Astrocyte (in vitro differentiated cells and primary cell): ENCODE results near the gene OR1N1. TPM values are rescaled to one million over a fixed set of nuclear protein-coding genes. Genes with fewer than 3 reads are reported as not detected.
"Not testable (repeated sequence)": the region's sequence is repeated elsewhere in the genome, so short reads cannot be mapped to it uniquely, and the experiment has no call there.

Experiments used
- DNase-seq: peaks from one replicate; pipeline ENCODE4 v3.0.0-alpha.2; 2010; ENCODE audit warnings: low read depth
- FAIRE-seq: peaks from 2 replicates; lab custom pipeline; 2011; peaks lifted over from hg19 to GRCh38; lab: Jason Lieb, UNC
- H2AFZ ChIP-seq: 2 replicates; pipeline ENCODE4 v1.6.0; 2012; ENCODE audit warnings: low read depth, low read length, inconsistent platforms
- H3K27ac ChIP-seq: 2 replicates; pipeline ENCODE4 v1.5.1; 2011; ENCODE audit warnings: low read depth, low read length, inconsistent platforms
- H3K27me3 ChIP-seq: 2 replicates; pipeline ENCODE4 v1.6.0; 2011; ENCODE audit warnings: low read length, inconsistent platforms; ENCODE audit not compliant: insufficient read depth
- H3K36me3 ChIP-seq: 2 replicates; pipeline ENCODE4 v1.5.1; 2011; ENCODE audit warnings: low read length, inconsistent platforms; ENCODE audit not compliant: insufficient read depth
- H3K4me1 ChIP-seq: 2 replicates; pipeline ENCODE4 v1.5.1; 2011; ENCODE audit warnings: low read length, inconsistent platforms; ENCODE audit not compliant: insufficient read depth
- H3K4me2 ChIP-seq: 2 replicates; pipeline ENCODE4 v1.6.0; 2012; ENCODE audit warnings: low read length, inconsistent platforms
- H3K4me3 ChIP-seq: 2 replicates; pipeline ENCODE4 v1.5.1; 2011; ENCODE audit warnings: low read depth, mild to moderate bottlenecking, low read length, inconsistent platforms; ENCODE audit not compliant: insufficient read depth
- H3K79me2 ChIP-seq: 2 replicates; pipeline ENCODE4 v1.6.0; 2012; ENCODE audit warnings: mild to moderate bottlenecking, low read length, inconsistent platforms; ENCODE audit not compliant: insufficient read depth
- H3K9ac ChIP-seq: 2 replicates; pipeline ENCODE4 v1.6.0; 2012; ENCODE audit warnings: mild to moderate bottlenecking, low read length, inconsistent platforms
- H3K9me3 ChIP-seq: 2 replicates; pipeline ENCODE4 v1.5.1; 2012; ENCODE audit warnings: low read depth, mild to moderate bottlenecking, low read length, inconsistent platforms; ENCODE audit not compliant: insufficient read depth
- H4K20me1 ChIP-seq: 2 replicates; pipeline ENCODE4 v1.6.0; 2012; ENCODE audit warnings: low read length, inconsistent platforms; ENCODE audit not compliant: insufficient read depth
- H3K27ac Mint-ChIP-seq: one replicate; pipeline ENCODE4 v1.8.0; 2021; ENCODE audit warnings: mild to moderate bottlenecking, mixed read lengths; ENCODE audit not compliant: unreplicated experiment
- H3K27me3 Mint-ChIP-seq: one replicate; pipeline ENCODE4 v1.8.0; 2021; ENCODE audit warnings: low read depth, mixed read lengths; ENCODE audit not compliant: unreplicated experiment
- H3K36me3 Mint-ChIP-seq: one replicate; pipeline ENCODE4 v1.8.0; 2021; ENCODE audit warnings: low read depth, mixed read lengths; ENCODE audit not compliant: unreplicated experiment
- H3K4me1 Mint-ChIP-seq: one replicate; pipeline ENCODE4 v1.8.0; 2021; ENCODE audit warnings: low read depth, mixed read lengths; ENCODE audit not compliant: unreplicated experiment
- H3K4me3 Mint-ChIP-seq: one replicate; pipeline ENCODE4 v1.8.0; 2021; ENCODE audit warnings: mild to moderate bottlenecking, moderate library complexity, mixed read lengths; ENCODE audit not compliant: unreplicated experiment
- H3K9me3 Mint-ChIP-seq: one replicate; pipeline ENCODE4 v1.8.0; 2021; ENCODE audit warnings: mild to moderate bottlenecking, mixed read lengths; ENCODE audit not compliant: unreplicated experiment
- CTCF ChIP-seq: IDR thresholded peaks from 2 replicates; pipeline ENCODE4 v1.5.1; 2011; ENCODE audit warnings: low read depth, mild to moderate bottlenecking, inconsistent platforms, low read length, moderate library complexity; ENCODE audit not compliant: insufficient read depth
- EZH2 ChIP-seq: IDR thresholded peaks from 2 replicates; pipeline ENCODE4 v1.6.1; 2012; ENCODE audit warnings: mild to moderate bottlenecking, low read length, inconsistent platforms; ENCODE audit not compliant: insufficient read depth
- total RNA-seq: library from RNA; stranded (reverse); gene quantifications from 2 replicates; pipeline ENCODE4 v1.2.1, GENCODE V29; 2021

OR1N1 gene
- total RNA-seq, 1 donor from 2014 or later, result not detected

GRCh38 chr9:122536134-122536533, 9.0 kb upstream of the OR1N1 start:
- DNase-seq (no peak), FAIRE-seq (no peak)
- Mint-ChIP-seq H3K36me3 (no peaks in the 10 kb centered on the region), H3K27ac (no peak overlapping the region), H3K4me3 (no peak overlapping the region), H3K27me3 (peaks cover 5% of the 10 kb centered on the region), H3K4me1 (no peaks in the 10 kb centered on the region), H3K9me3 (peaks cover 5% of the 10 kb centered on the region)
- no peak overlapping the region for H3K4me3 ChIP-seq
- H3K9me3 ChIP-seq, result no peaks in the 10 kb centered on the region
- H3K9ac ChIP-seq, result no peak overlapping the region
- no peak overlapping the region for H3K4me2 ChIP-seq
- TF ChIP-seq CTCF, result no peak
- no peak for TF ChIP-seq EZH2
- no peaks in the 10 kb centered on the region for H3K27me3 ChIP-seq
- H3K79me2 ChIP-seq, result no peaks in the 10 kb centered on the region
- no peak overlapping the region for H3K27ac ChIP-seq
- no peaks in the 10 kb centered on the region for H4K20me1 ChIP-seq
- no peak overlapping the region for H2AFZ ChIP-seq
- H3K4me1 ChIP-seq, result no peaks in the 10 kb centered on the region
- H3K36me3 ChIP-seq, result no peaks in the 10 kb centered on the region

DNA sequence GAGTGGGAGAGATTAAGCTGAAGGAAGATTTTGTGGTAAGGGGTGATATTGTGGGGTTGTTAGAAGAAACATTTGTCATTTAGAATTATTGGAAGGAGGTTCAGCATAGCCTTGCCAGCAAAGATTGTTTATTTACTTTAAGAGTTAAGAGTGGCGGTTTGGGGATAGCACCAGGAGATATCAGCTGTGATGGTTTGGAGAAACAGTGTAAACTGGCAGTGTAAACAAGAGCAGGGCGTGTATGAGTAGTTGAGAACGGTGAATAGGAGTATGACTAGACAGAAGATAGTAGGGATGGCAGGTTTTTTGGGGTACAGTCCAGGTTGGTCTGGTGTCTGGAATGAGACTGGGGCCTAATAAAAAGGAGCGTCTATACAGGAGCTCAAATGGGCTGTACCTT, 4.1 kb upstream of the OR1N1 start:
- H3K4me2 ChIP-seq, H3K27me3 Mint-ChIP-seq, H3K9ac ChIP-seq, H3K27ac Mint-ChIP-seq, H3K4me3 ChIP-seq, H3K4me1 Mint-ChIP-seq, H3K27me3 ChIP-seq, H3K79me2 ChIP-seq, H3K9me3 Mint-ChIP-seq, H3K4me1 ChIP-seq, H3K36me3 Mint-ChIP-seq, H2AFZ ChIP-seq, H3K9me3 ChIP-seq, H3K36me3 ChIP-seq, H4K20me1 ChIP-seq, H3K27ac ChIP-seq, FAIRE-seq, DNase-seq, H3K4me3 Mint-ChIP-seq: not testable (repeated sequence)

DNA sequence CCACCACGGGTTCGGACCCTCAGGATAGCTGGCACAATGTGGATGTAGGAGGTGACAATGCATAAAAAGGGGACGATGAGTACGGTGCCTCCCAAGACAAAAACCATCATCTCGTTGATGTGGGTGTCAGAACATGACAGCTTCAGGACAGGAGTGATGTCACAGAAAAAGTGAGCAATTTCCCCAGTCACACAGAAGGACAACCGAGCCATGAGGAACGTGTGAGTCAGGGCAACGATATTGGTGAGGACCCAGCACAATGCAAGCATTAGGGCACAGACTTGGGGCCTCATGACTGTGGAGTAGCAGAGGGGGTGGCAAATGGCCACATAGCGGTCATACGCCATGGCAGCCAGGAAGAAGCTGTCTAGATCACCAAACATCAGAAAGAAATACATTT, 491 bp downstream of the OR1N1 start:
- Histone ChIP-seq H3K9me3 (peaks cover 3% of the 10 kb centered on the region), H3K79me2 (no peaks in the 10 kb centered on the region), H3K4me3 (no peak overlapping the region), H3K9ac (no peak overlapping the region), H3K36me3 (no peaks in the 10 kb centered on the region), H3K4me1 (no peaks in the 10 kb centered on the region), H3K27ac (no peak overlapping the region), H2AFZ (no peak overlapping the region), H3K4me2 (no peak overlapping the region), H4K20me1 (no peaks in the 10 kb centered on the region), H3K27me3 (no peaks in the 10 kb centered on the region)
- no peaks in the 10 kb centered on the region for H3K4me1 Mint-ChIP-seq
- no peak overlapping the region for H3K4me3 Mint-ChIP-seq
- H3K36me3 Mint-ChIP-seq, result no peaks in the 10 kb centered on the region
- no peak overlapping the region for H3K27ac Mint-ChIP-seq
- peaks cover 3% of the 10 kb centered on the region for H3K27me3 Mint-ChIP-seq
- TF ChIP-seq EZH2 (no peak), CTCF (no peak)
- H3K9me3 Mint-ChIP-seq, result peaks cover 4% of the 10 kb centered on the region
- FAIRE-seq, result no peak
- DNase-seq, result no peak
